CD4-positive, alpha-beta T cell (primary cell): Measurements from ENCODE around the gene KRTAP24-1. TPM values are rescaled to one million over a fixed set of nuclear protein-coding genes. Genes with fewer than 3 reads are reported as not detected.

Experiments
- ATAC-seq: fragments of 200-7000 bp; cut with Tn5 transposase; one replicate; pipeline ENCODE4 v1.10.0; 2022; ENCODE audit warnings: mild to moderate bottlenecking; ENCODE audit not compliant: poor library complexity
- CTCF ChIA-PET: fragments of 350-600 bp; sonication (Branson Sonifier 250); formaldehyde crosslinking; loops from one replicate; lab custom pipeline; 2021; ENCODE audit warnings: antibody characterized with exemption, inconsistent platforms; lab: Charles Lee
- POLR2A ChIA-PET: fragments of 350-600 bp; sonication (Branson Sonifier 250); formaldehyde crosslinking; loops from one replicate; lab custom pipeline; 2021; ENCODE audit warnings: antibody characterized with exemption, inconsistent platforms; lab: Charles Lee
- DNase-seq, 14 experiments: peaks; one replicate each; pipeline ENCODE4 v3.0.0-alpha.2; 2013 to 2020; ENCODE audit warnings: mixed read lengths in 2 of 14
- H3K27ac ChIP-seq, 2 donors: one replicate each; pipeline versions ENCODE4 v1.5.1 to v1.7.0; 2013; ENCODE audit warnings: low read length in 2 of 2, low read depth in 1 of 2, mild to moderate bottlenecking in 1 of 2
- H3K27me3 ChIP-seq, 2 experiments: 1 replicate in 1 of 2; 2 replicates in 1 of 2; pipeline versions ENCODE4 v1.6.1 to v1.7.0; 2013; ENCODE audit warnings: low read length in 2 of 2, control low read depth in 1 of 2, mild to moderate bottlenecking in 1 of 2, moderate library complexity in 1 of 2; ENCODE audit not compliant: insufficient read depth in 2 of 2, control insufficient read depth in 1 of 2
- H3K36me3 ChIP-seq: one replicate; pipeline ENCODE4 v1.6.1; 2013; ENCODE audit warnings: low read length, control low read depth; ENCODE audit not compliant: insufficient read depth
- H3K4me1 ChIP-seq: one replicate; pipeline ENCODE4 v1.6.1; 2013; ENCODE audit warnings: low read length, control low read depth; ENCODE audit not compliant: insufficient read depth
- H3K4me3 ChIP-seq: one replicate; pipeline ENCODE4 v1.5.1; 2013; ENCODE audit warnings: mild to moderate bottlenecking, low read length, moderate library complexity
- H3K9me3 ChIP-seq, 2 experiments: 1 replicate in 1 of 2; 2 replicates in 1 of 2; pipeline versions ENCODE4 v1.6.1 to v1.7.0; 2013; ENCODE audit warnings: low read length in 2 of 2, mild to moderate bottlenecking in 2 of 2, control low read depth in 1 of 2, moderate library complexity in 1 of 2; ENCODE audit not compliant: control insufficient read depth in 1 of 2, insufficient read depth in 1 of 2
- H3K27ac Mint-ChIP-seq: one replicate; pipeline ENCODE4 v1.8.0; 2020; ENCODE audit warnings: mixed read lengths
- H3K27me3 Mint-ChIP-seq: one replicate; pipeline ENCODE4 v1.8.0; 2021; ENCODE audit warnings: mixed read lengths
- H3K36me3 Mint-ChIP-seq: one replicate; pipeline ENCODE4 v1.8.0; 2021; ENCODE audit warnings: low read depth, mixed read lengths
- H3K4me1 Mint-ChIP-seq: one replicate; pipeline ENCODE4 v1.8.0; 2021; ENCODE audit warnings: low read depth, mixed read lengths
- H3K4me3 Mint-ChIP-seq: one replicate; pipeline ENCODE4 v1.8.0; 2020; ENCODE audit warnings: mild to moderate bottlenecking, mixed read lengths
- H3K9me3 Mint-ChIP-seq: one replicate; pipeline ENCODE4 v1.8.0; 2020; ENCODE audit warnings: mixed read lengths
- CTCF ChIP-seq: fragments of 200-600 bp; IDR thresholded peaks from one replicate; pipeline ENCODE4 v1.8.0; 2022; ENCODE audit warnings: antibody characterized with exemption, mild to moderate bottlenecking
- intact Hi-C, 2 experiments: fragments of 100-400 bp; cut with DNase I in 1 of 2; cut with micrococcal nuclease in 1 of 2; formaldehyde crosslinking; loops; one replicate each; pipeline versions ENCODE4 v1.15.1 to v1.9.0; 2023 to 2025; cut with DNase I, micrococcal nuclease
- total RNA-seq, 174 experiments: library from RNA in 2 of 174; stranded (reverse) in 2 of 174; gene quantifications; one replicate each; pipeline ENCODE4 v1.2.3 and lab custom pipeline; 2021 to 2026

KRTAP24-1 gene
- total RNA-seq, 2 experiments from 2014 or later: not detected

- no peak for TF ChIP-seq CTCF
- H3K27me3 ChIP-seq: no peaks in the 10 kb centered on the region
- Mint-ChIP-seq H3K36me3 (no peaks in the 10 kb centered on the region), H3K4me1 (no peaks in the 10 kb centered on the region), H3K4me3 (no peak overlapping the region), H3K27ac (no peak overlapping the region), H3K27me3 (peaks cover 6% of the 10 kb centered on the region), H3K9me3 (no peaks in the 10 kb centered on the region)
- DNase-seq: no peak
- H3K9me3 ChIP-seq: no peaks in the 10 kb centered on the region
- no peak overlapping the region for H3K4me3 ChIP-seq
- no peaks in the 10 kb centered on the region for H3K36me3 ChIP-seq
- ChIA-PET CTCF (no interaction called here), POLR2A (no interaction called here)
- no peaks in the 10 kb centered on the region for H3K4me1 ChIP-seq
- no peak overlapping the region for H3K27ac ChIP-seq
- intact Hi-C loops: no loop called here
- no peak for ATAC-seq
These were observed 44.6 kb downstream of the KRTAP24-1 start for GRCh38 chr21:30238168-30238567.

- ATAC-seq (no peak), DNase-seq (no peak)
- H3K27me3 ChIP-seq: no peaks in the 10 kb centered on the region
- ChIA-PET CTCF (interaction anchor here (0.7 kb wide), 1 partner anchor 78 kb away, joined by 4 read pairs; no protein-coding TSS in a partner anchor), POLR2A (no interaction called here)
- H3K36me3 ChIP-seq: no peaks in the 10 kb centered on the region
- no peak for TF ChIP-seq CTCF
- no peaks in the 10 kb centered on the region for H3K9me3 Mint-ChIP-seq
- H3K4me3 Mint-ChIP-seq: no peak overlapping the region
- H3K27ac ChIP-seq: no peak overlapping the region
- no peaks in the 10 kb centered on the region for H3K9me3 ChIP-seq
- intact Hi-C loops: no loop called here
- H3K27ac Mint-ChIP-seq: no peak overlapping the region
- no peaks in the 10 kb centered on the region for H3K4me1 Mint-ChIP-seq
- no peaks in the 10 kb centered on the region for H3K36me3 Mint-ChIP-seq
- H3K4me3 ChIP-seq: no peak overlapping the region
- H3K4me1 ChIP-seq: no peaks in the 10 kb centered on the region
- no peaks in the 10 kb centered on the region for H3K27me3 Mint-ChIP-seq
These were observed 48.1 kb downstream of the KRTAP24-1 start for GRCh38 chr21:30234643-30235042.

- Histone ChIP-seq H3K4me1 (no peaks in the 10 kb centered on the region), H3K27me3 (no peaks in the 10 kb centered on the region), H3K4me3 (no peak overlapping the region), H3K27ac (no peak overlapping the region), H3K9me3 (no peaks in the 10 kb centered on the region), H3K36me3 (no peaks in the 10 kb centered on the region)
- Mint-ChIP-seq H3K27me3 (no peaks in the 10 kb centered on the region), H3K36me3 (no peaks in the 10 kb centered on the region), H3K27ac (no peak overlapping the region), H3K9me3 (no peaks in the 10 kb centered on the region), H3K4me1 (no peaks in the 10 kb centered on the region), H3K4me3 (no peak overlapping the region)
- DNase-seq: no peak
- no peak for TF ChIP-seq CTCF
- ChIA-PET CTCF (no interaction called here), POLR2A (no interaction called here)
- ATAC-seq: no peak
- intact Hi-C loops: no loop called here
These were observed 48.7 kb downstream of the KRTAP24-1 start for GRCh38 chr21:30234050-30234449.
